Hematopoietic multipotent progenitor cell treated with erythropoietin and hydrocortisone succinate and interleukin-3 and kit ligand, for 17 days (in vitro differentiated cells): ENCODE data around the gene RAD9A.

Source experiments
- DNase-seq: peaks from one replicate; pipeline ENCODE4 v3.0.0-alpha.2; 2015; ENCODE audit warnings: low spot score

The RAD9A gene

DNA sequence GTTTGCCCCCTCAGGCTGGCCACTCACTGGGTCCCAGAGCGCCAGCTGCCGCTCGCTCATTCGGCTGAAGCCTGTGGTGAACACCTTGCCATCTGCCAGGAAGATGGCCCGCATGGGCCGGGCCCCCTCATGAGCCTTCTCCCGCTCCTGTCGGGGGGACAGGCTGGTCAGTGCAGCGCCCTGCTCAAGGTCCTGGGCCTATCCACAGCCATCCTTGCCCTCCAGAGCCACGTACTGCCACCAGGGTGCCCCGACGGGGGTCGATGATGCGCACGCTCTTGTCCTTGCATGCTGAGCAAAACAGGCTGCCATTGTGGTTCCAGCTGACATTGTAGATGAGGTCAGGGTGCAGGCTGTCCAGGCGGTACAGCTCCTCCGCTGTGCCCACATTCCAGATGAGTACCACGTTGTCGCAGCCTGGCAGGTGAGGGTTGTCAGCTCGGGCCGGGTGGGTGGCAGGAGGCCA is 49.3 kb downstream of the RAD9A start:
- DNase-seq, result no peak

DNA sequence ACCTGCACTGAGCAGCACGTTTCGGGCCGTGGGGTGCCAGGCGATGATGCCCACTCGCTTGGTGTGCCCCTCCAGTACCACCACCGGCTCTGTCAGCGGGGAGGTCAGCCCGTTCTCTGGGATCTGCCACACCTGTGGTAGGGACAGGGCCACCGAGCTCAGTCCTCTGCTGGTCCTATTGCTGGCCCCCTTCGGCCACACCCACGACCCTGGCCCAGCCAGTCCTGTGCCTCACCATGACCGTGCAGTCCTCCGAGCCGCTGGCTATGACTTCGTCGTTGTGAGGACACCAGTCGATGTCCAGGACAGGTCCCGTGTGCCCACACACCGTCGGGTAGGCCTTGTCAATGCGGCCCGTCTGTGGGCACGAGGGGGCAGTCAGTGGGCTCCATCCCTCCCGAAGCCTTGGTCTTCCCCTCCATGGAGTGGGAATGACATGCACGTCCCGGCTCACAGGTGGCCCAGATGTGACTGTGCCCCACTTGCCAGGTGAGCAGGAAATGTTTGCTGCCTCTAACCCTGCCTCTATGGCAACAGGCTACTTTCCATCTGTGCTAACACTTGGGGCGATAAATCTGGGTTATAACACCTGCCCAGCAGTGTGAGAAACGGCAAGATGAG is 50.1 kb downstream of the RAD9A start:
- DNase-seq, result no peak

DNA sequence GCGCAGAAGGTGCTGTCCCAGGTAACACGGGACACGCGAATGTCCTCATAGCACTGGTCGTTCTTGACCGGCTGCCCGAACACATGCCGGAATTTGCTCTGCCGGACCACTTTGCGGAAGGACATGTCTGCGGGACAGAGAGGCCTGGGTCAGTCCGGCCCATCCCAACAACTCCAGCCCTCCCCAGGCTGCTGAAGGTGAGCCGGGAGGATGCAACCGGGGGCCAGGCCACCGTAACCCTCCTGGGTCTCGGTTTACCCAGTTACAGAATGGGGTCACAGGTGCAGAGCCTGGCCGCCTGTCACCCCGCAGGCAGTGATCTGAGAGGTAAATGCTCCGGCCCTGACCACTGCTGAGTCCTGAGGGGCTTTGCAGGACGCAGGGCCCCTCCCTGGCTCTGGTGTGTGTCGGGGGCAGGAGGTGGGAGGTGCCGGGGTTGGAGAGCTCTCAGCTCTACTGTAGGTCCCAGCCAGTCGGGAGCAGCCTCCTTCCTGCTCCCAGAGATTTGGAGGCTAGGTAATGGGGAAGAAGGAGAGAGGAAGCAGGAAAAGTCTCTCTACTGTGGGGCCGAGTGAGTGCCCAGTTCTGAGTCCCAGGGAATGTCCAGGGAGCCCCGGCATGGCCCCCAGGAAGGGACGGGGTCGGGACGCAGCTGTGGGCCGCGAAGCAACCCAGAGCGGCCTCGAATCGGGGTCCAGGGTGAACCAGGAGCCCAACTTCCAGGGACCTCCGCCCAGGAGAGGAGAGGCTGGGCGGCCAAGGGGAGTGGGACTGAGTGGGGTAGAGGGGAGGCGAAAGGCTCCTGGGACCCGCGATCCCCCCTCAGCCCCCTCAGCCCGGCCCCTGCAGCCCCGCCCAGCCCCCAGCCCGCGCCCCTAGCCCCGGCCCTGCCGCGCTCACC is 51.0 kb downstream of the RAD9A start:
- no peak for DNase-seq

DNA sequence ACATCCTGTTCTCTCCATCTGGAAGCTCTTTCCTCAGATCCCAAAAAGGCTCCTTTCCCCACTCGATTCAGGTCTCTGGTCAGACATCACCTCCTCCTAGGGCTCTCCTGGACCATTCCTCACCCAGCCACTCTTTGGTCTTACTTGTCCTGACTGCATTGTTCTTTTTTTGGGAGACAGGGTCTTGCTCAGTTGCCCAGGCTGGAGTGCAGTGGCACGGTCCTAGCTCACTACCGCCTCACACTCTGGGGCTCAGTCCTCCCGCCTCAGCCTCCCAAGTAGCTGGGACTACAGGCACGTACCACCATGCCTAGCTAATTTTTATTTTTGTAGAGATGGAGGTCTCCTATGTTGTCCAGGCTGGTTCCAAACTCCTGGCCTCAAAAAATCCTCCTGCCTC is 53.7 kb downstream of the RAD9A start:
- DNase-seq, result no peak
